ENCODE measurements around the gene MAN2B2.

DNA sequence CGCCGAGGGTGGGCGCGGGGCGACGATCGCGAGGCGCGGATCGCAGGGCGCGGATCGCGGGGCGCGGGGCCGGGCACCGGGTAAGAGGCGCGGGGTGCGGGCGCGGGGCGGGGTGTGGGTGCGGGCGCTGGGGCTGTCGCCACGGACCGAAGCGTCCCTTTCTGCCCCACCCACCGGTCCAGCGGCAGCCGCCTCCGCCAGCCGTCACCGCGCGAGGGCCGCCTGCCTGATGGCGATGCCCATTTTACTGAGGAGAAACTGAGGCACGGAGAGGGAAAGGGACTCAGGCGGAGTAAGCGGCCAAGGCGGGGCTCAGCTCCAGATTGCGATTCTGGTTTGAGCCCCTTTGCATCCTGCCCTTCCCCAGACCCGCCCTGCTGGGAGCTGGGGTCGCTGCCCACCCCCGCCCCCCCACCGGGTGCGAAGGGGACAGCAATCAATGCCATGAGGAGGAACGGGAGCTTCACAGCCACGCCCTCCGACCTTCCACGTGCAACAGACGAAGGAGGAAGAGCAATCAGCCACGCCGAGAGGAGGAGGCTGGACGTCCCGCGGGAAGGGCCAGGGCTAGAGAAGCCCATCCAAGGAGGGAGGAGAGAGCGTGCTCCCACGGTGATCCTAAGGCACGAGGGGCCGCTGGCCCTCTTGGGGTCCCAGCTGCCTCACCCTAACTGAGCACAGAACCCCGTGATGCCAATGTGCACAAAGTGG is 10.9 kb upstream of the MAN2B2 start:
- TF ChIP-seq TCF7 (IDR thresholded peaks at IDR 0.05; ENCODE audit: borderline replicate concordance), result no peak
- TF ChIP-seq, protein P1, sequence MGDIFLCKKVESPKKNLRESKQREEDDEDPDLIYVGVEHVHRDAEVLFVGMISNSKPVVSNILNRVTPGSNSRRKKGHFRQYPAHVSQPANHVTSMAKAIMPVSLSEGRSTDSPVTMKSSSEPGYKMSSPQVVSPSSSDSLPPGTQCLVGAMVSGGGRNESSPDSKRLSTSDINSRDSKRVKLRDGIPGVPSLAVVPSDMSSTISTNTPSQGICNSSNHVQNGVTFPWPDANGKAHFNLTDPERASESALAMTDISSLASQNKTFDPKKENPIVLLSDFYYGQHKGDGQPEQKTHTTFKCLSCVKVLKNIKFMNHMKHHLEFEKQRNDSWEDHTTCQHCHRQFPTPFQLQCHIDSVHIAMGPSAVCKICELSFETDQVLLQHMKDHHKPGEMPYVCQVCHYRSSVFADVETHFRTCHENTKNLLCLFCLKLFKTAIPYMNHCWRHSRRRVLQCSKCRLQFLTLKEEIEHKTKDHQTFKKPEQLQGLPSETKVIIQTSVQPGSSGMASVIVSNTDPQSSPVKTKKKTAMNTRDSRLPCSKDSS (IDR thresholded peaks at IDR 0.05; ENCODE audit: low read depth, partially characterized antibody), result no peak
- TF ChIP-seq PTTG1 (tag; IDR thresholded peaks at IDR 0.05; ENCODE audit: low read depth), result no peak
- TF ChIP-seq SPI1 (IDR thresholded peaks at IDR 0.05; ENCODE audit: borderline replicate concordance, low read depth, low read length), result no peak
- TF ChIP-seq, protein P2, sequence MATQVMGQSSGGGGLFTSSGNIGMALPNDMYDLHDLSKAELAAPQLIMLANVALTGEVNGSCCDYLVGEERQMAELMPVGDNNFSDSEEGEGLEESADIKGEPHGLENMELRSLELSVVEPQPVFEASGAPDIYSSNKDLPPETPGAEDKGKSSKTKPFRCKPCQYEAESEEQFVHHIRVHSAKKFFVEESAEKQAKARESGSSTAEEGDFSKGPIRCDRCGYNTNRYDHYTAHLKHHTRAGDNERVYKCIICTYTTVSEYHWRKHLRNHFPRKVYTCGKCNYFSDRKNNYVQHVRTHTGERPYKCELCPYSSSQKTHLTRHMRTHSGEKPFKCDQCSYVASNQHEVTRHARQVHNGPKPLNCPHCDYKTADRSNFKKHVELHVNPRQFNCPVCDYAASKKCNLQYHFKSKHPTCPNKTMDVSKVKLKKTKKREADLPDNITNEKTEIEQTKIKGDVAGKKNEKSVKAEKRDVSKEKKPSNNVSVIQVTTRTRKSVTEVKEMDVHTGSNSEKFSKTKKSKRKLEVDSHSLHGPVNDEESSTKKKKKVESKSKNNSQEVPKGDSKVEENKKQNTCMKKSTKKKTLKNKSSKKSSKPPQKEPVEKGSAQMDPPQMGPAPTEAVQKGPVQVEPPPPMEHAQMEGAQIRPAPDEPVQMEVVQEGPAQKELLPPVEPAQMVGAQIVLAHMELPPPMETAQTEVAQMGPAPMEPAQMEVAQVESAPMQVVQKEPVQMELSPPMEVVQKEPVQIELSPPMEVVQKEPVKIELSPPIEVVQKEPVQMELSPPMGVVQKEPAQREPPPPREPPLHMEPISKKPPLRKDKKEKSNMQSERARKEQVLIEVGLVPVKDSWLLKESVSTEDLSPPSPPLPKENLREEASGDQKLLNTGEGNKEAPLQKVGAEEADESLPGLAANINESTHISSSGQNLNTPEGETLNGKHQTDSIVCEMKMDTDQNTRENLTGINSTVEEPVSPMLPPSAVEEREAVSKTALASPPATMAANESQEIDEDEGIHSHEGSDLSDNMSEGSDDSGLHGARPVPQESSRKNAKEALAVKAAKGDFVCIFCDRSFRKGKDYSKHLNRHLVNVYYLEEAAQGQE (IDR thresholded peaks at IDR 0.05; ENCODE audit: borderline replicate concordance), result no peak
- TF ChIP-seq, protein P2 (CRISPR knock-in tag; IDR thresholded peaks at IDR 0.05; ENCODE audit: low read depth), result no peak
- no peak for TF ChIP-seq POLR2A (conservative IDR thresholded peaks at IDR 0.05)
- no peak for TF ChIP-seq MYBL2 (IDR thresholded peaks at IDR 0.05; ENCODE audit: low read depth)
- no peak for TF ChIP-seq MYBL2 (CRISPR knock-in tag; IDR thresholded peaks at IDR 0.05; ENCODE audit: borderline replicate concordance)
- no peak for TF ChIP-seq ZNF274 (IDR thresholded peaks at IDR 0.05; ENCODE audit: borderline replicate concordance, low read depth, low read length)
- TF ChIP-seq KAT7 (CRISPR knock-in tag; IDR thresholded peaks at IDR 0.05; ENCODE audit: borderline replicate concordance), result no peak
- TF ChIP-seq, protein P3, sequence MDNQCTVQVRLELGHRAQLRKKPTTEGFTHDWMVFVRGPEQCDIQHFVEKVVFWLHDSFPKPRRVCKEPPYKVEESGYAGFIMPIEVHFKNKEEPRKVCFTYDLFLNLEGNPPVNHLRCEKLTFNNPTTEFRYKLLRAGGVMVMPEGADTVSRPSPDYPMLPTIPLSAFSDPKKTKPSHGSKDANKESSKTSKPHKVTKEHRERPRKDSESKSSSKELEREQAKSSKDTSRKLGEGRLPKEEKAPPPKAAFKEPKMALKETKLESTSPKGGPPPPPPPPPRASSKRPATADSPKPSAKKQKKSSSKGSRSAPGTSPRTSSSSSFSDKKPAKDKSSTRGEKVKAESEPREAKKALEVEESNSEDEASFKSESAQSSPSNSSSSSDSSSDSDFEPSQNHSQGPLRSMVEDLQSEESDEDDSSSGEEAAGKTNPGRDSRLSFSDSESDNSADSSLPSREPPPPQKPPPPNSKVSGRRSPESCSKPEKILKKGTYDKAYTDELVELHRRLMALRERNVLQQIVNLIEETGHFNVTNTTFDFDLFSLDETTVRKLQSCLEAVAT (IDR thresholded peaks at IDR 0.05), result no peak
- no peak for TF ChIP-seq ZNF175 (CRISPR knock-in tag; IDR thresholded peaks at IDR 0.05; ENCODE audit: low read depth)

Data from K562 (cell line).